Panc1 (cell line): ENCODE measurements around the gene ABCF2. TPM values are rescaled to one million over a fixed set of nuclear protein-coding genes. Genes with fewer than 3 reads are reported as not detected.

Experiments
- ATAC-seq: fragments of 200-7000 bp; cut with Tn5 transposase; 2 replicates; pipeline ENCODE4 v1.9.1; 2020; ENCODE audit warnings: mild to moderate bottlenecking, moderate library complexity
- BruUV-seq: library from RNA; stranded (reverse); fragments of 400-500 nt; replicated peaks from 2 replicates; lab custom pipeline; 2021; lab: Mats Ljungman, UMichigan
- CTCF ChIA-PET: fragments of 300-600 bp; sonication (Branson Sonifier 250); formaldehyde crosslinking; loops from one replicate; lab custom pipeline; 2022; ENCODE audit warnings: antibody characterized with exemption; lab: Charles Lee
- POLR2A ChIA-PET: fragments of 300-600 bp; sonication (Branson Sonifier 250); formaldehyde crosslinking; loops from one replicate; lab custom pipeline; 2022; ENCODE audit warnings: antibody characterized with exemption; lab: Charles Lee
- DNase-seq: peaks from one replicate; pipeline ENCODE4 v3.0.0-alpha.2; 2010; ENCODE audit warnings: low read depth, low spot score
- H3K27ac ChIP-seq: 2 replicates; pipeline ENCODE4 v1.5.1; 2011; ENCODE audit warnings: mild to moderate bottlenecking, low read length, inconsistent platforms
- H3K27me3 ChIP-seq: fragments of 200-500 bp; sonication (Bioruptor generic); 2 replicates; pipeline ENCODE4 v1.6.0; 2014; ENCODE audit warnings: low read length, inconsistent platforms; ENCODE audit not compliant: control insufficient read depth, insufficient read depth
- H3K36me3 ChIP-seq: fragments of 200-500 bp; sonication (Bioruptor generic); 2 replicates; pipeline ENCODE4 v1.5.1; 2014; ENCODE audit warnings: inconsistent platforms, mild to moderate bottlenecking, low read length, moderate library complexity; ENCODE audit not compliant: control insufficient read depth, insufficient read depth
- H3K4me1 ChIP-seq: 2 replicates; pipeline ENCODE4 v1.5.1; 2011; ENCODE audit warnings: inconsistent platforms, mild to moderate bottlenecking, low read length, moderate library complexity; ENCODE audit not compliant: control insufficient read depth, insufficient read depth
- H3K4me3 ChIP-seq, 2 experiments: 2 replicates each; pipeline ENCODE4 v1.5.1; 2011 to 2012; ENCODE audit warnings: low read depth in 2 of 2, low read length in 2 of 2, mild to moderate bottlenecking in 2 of 2, inconsistent platforms in 1 of 2, moderate library complexity in 1 of 2
- H3K9me3 ChIP-seq: fragments of 200-500 bp; sonication (Bioruptor generic); 2 replicates; pipeline ENCODE4 v1.5.1; 2014; ENCODE audit warnings: low read depth, mild to moderate bottlenecking, inconsistent platforms, low read length, moderate library complexity; ENCODE audit not compliant: control insufficient read depth, insufficient read depth
- POLR2AphosphoS5 ChIP-seq: IDR thresholded peaks from 2 replicates; pipeline ENCODE4 v1.6.1; 2012; ENCODE audit warnings: mild to moderate bottlenecking, low read depth, low read length, moderate library complexity
- SIN3A ChIP-seq: IDR thresholded peaks from 2 replicates; pipeline ENCODE4 v1.6.1; 2012; ENCODE audit warnings: low read depth, mild to moderate bottlenecking, low read length, moderate library complexity, borderline replicate concordance; ENCODE audit not compliant: insufficient read depth
- TCF7L2 ChIP-seq: IDR thresholded peaks from 2 replicates; pipeline ENCODE4 v1.6.1; 2011; ENCODE audit warnings: mild to moderate bottlenecking, low read depth, low read length, inconsistent platforms
- in situ Hi-C: cut with HindIII; loops from 2 replicates; pipeline ENCODE4 v1.10.0; 2016; ENCODE audit warnings: low sequenced_read_pairs, low pct_unique_long_range_greater_than_20kb
- intact Hi-C: fragments of 100-400 bp; cut with micrococcal nuclease; formaldehyde crosslinking; loops from one replicate; pipeline ENCODE4 v1.10.0; 2022; ENCODE audit not compliant: unreplicated experiment
- total RNA-seq: library from RNA; stranded (reverse); gene quantifications from one replicate; pipeline ENCODE4 v1.2.1, GENCODE V29; 2021; ENCODE audit not compliant: unreplicated experiment
- TF ChIP-seq, protein P1 (sequence below), 2 experiments: IDR thresholded peaks; 2 replicates each; pipeline ENCODE4 v1.6.1; 2011 to 2012; ENCODE audit warnings: low read depth in 2 of 2, control low read depth in 1 of 2, low read length in 1 of 2, mild to moderate bottlenecking in 1 of 2, moderate library complexity in 1 of 2; ENCODE audit not compliant: insufficient read depth in 1 of 2
- TF ChIP-seq, protein P2 (sequence below): fragments of 450-650 bp; IDR thresholded peaks from 2 replicates; pipeline ENCODE4 v1.5.1; 2017; ENCODE audit warnings: mild to moderate bottlenecking

The ABCF2 gene
- total RNA-seq, 1 experiment from 2014 or later, result 64.4 TPM

DNA sequence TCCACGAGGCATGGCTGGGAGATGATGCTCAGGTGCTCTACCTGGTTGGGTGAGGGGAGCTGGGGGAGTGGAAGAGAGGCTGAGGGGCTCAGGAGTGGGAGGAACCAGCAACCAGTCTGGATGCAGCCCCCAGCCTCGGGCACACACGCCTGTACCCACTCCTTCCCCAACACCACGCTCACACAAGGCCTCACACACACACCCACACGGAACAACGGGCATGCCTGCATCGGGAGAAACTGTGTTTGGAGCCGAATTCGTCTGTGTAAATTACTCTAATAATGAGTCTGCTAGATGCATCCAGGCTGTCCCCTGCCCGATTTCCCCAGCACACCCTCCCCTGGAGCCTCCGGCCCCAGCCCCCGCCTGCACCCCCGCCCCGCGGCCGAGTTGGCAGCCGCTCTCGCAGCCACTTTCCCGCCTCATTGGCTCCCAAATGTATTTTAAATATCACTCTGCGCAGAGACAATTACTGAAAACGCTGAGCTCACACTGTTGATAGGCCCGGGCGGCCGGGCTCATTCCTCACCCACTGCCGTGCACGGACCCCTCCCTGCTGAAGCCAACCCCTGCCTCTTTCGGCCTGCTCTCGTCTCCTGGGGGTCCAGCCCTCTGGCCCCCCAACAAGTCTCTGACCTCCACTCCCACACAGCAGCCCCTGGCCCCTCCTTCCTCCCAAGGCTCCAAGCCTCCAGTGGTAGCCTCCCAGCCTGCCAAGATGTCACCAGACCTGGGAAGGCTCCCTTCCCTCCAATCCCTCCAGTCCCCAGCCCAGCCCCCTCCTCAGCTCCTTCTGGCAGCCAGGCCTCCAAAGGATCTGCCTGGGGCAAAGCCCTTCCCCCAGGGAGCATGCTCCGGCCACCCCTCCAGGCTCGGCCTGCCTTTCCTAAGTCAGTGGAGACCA lies 27.8 kb downstream of the ABCF2 start:
- CTCF ChIA-PET, result interaction anchor here (0.7 kb wide), 1 partner anchor 69 kb away, joined by 20 read pairs; no protein-coding TSS in a partner anchor
- Histone ChIP-seq H3K9me3 (no peaks in the 10 kb centered on the region), H3K36me3 (no peaks in the 10 kb centered on the region), H3K27me3 (peaks cover 7% of the 10 kb centered on the region), H3K4me1 (no peaks in the 10 kb centered on the region), H3K4me3 (no peak overlapping the region), H3K27ac (no peak overlapping the region)
- in situ Hi-C loops (no loop called here), intact Hi-C loops (no loop called here)
- TF ChIP-seq, protein P1, sequence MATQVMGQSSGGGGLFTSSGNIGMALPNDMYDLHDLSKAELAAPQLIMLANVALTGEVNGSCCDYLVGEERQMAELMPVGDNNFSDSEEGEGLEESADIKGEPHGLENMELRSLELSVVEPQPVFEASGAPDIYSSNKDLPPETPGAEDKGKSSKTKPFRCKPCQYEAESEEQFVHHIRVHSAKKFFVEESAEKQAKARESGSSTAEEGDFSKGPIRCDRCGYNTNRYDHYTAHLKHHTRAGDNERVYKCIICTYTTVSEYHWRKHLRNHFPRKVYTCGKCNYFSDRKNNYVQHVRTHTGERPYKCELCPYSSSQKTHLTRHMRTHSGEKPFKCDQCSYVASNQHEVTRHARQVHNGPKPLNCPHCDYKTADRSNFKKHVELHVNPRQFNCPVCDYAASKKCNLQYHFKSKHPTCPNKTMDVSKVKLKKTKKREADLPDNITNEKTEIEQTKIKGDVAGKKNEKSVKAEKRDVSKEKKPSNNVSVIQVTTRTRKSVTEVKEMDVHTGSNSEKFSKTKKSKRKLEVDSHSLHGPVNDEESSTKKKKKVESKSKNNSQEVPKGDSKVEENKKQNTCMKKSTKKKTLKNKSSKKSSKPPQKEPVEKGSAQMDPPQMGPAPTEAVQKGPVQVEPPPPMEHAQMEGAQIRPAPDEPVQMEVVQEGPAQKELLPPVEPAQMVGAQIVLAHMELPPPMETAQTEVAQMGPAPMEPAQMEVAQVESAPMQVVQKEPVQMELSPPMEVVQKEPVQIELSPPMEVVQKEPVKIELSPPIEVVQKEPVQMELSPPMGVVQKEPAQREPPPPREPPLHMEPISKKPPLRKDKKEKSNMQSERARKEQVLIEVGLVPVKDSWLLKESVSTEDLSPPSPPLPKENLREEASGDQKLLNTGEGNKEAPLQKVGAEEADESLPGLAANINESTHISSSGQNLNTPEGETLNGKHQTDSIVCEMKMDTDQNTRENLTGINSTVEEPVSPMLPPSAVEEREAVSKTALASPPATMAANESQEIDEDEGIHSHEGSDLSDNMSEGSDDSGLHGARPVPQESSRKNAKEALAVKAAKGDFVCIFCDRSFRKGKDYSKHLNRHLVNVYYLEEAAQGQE (IDR thresholded peaks at IDR 0.05; ENCODE audit: insufficient read depth in 1 of 2, low read depth in 2 of 2, low read length in 1 of 2), result no peak
- TF ChIP-seq, protein P2, sequence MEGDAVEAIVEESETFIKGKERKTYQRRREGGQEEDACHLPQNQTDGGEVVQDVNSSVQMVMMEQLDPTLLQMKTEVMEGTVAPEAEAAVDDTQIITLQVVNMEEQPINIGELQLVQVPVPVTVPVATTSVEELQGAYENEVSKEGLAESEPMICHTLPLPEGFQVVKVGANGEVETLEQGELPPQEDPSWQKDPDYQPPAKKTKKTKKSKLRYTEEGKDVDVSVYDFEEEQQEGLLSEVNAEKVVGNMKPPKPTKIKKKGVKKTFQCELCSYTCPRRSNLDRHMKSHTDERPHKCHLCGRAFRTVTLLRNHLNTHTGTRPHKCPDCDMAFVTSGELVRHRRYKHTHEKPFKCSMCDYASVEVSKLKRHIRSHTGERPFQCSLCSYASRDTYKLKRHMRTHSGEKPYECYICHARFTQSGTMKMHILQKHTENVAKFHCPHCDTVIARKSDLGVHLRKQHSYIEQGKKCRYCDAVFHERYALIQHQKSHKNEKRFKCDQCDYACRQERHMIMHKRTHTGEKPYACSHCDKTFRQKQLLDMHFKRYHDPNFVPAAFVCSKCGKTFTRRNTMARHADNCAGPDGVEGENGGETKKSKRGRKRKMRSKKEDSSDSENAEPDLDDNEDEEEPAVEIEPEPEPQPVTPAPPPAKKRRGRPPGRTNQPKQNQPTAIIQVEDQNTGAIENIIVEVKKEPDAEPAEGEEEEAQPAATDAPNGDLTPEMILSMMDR, result no peak
- TF ChIP-seq SIN3A (no peak), TCF7L2 (no peak), POLR2AphosphoS5 (no peak)
- POLR2A ChIA-PET, result interaction anchor here (0.7 kb wide), 1 partner anchor 821 kb away, joined by 3 read pairs; no protein-coding TSS in a partner anchor
- BruUV-seq, result no TSS peak
- DNase-seq (no peak), ATAC-seq (no peak)

DNA sequence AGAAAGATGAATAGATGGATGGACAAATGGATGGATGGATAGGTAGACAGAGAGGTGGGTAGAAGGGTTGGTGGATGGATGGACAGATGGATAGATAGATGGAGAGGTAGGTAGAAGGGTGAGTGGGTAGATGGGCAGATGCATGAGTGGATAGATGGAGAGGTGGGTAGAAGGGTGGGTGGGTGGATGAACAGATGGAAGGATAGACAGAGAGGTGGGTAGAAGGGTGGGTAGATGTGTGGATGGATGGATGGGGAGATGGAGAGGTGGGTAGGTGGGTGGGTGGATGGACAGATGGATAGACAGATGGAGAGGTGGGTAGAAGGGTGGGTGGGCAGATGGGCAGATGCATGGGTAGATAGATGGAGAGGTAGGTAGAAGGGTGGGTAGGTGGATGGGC lies 29.1 kb downstream of the ABCF2 start:
- POLR2A ChIA-PET, result no interaction called here
- no peak for TF ChIP-seq TCF7L2
- TF ChIP-seq, protein P2, result no peak
- TF ChIP-seq, protein P1 (IDR thresholded peaks at IDR 0.05; ENCODE audit: insufficient read depth in 1 of 2, low read depth in 2 of 2, low read length in 1 of 2), result no peak
- no peak for TF ChIP-seq POLR2AphosphoS5
- no peak for TF ChIP-seq SIN3A
- CTCF ChIA-PET, result interaction anchor here (0.6 kb wide), 1 partner anchor 22 kb away, joined by 6 read pairs; no protein-coding TSS in a partner anchor
- Histone ChIP-seq H3K27ac (no peak overlapping the region), H3K4me1 (no peaks in the 10 kb centered on the region), H3K36me3 (no peaks in the 10 kb centered on the region), H3K27me3 (peaks cover 7% of the 10 kb centered on the region), H3K4me3 (no peak overlapping the region), H3K9me3 (no peaks in the 10 kb centered on the region)
- DNase-seq (no peak), ATAC-seq (no peak)
- BruUV-seq, result no TSS peak
- in situ Hi-C loops, result no loop called here
- intact Hi-C loops, result no loop called here
